GM18861 (cell line): ENCODE measurements around the gene CCDC181.
"Not testable (repeated sequence)": the region's sequence is repeated elsewhere in the genome, so short reads cannot be mapped to it uniquely, and the experiment has no call there.

Source experiments
- ATAC-seq: cut with Tn5 transposase; IDR thresholded peaks from one replicate; pipeline ENCODE4 v1.9.1; 2021; ENCODE audit not compliant: unreplicated experiment

Gene CCDC181

GRCh38 chr1:169427081-169427641 is at the start of gene CCDC181:
Gene CCDC181, minus strand, starts transcription at chr1:169427474. Its CDS starts 2,547 bp downstream, at chr1:169424927.
- ATAC-seq, result peak; percentile 64

- ATAC-seq, result no peak
These were observed 48.6 kb upstream of the CCDC181 start for GRCh38 chr1:169475806-169476387.

DNA sequence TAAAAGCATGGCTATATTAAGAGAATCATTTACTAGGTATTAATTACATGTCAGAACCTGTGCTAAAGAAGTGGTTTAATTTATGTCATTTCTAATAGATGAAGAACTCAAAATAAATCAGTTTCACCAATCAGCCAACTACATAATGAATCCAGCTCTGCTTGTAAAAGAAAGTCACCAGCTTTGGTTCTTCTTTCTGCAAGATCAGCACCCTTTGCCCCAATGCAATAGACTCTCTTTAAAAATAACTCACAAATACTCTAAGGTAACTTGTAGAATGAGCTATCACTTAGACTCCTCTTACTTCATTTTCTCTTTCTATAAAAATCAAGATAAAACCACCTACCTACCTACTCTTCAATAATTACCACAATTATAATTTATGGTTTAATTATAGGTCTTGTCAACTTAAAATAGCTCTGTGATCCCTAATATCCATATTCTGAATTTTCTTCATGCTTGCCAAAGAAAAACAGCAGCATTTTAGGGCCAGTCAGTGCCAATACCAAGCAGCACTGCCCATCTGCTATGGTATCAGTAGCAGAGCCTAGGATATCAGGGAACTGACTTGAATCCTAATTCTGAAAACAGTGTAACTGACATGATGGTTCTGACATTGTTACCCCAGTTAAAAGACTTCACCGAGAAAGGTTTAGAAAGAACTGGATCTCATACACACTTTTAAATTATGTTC is 47.2 kb upstream of the CCDC181 start:
- ATAC-seq, result no peak

DNA sequence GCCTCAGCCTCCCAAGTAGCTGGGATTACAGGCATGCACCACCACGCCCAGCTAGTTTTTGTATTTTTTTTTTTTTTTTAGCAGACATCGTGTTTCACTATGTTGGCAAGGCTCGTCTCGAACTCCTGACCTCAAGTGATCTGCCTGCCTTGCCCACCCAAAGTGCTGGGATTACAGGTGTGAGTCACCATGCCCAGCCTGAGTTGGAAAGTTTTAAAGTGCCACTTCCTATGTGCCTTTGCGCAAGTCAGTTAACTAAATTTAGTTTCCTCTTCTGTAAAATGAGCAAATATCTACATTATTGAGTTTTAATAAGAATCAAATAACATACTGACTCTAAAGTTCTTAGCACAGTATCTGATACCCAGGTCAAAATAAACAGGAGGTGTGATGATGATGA is 46.1 kb upstream of the CCDC181 start:
- ATAC-seq, result no peak

- ATAC-seq, result no peak
These were observed 45.5 kb upstream of the CCDC181 start for GRCh38 chr1:169472738-169473137.

- no peak for ATAC-seq
These were observed 41.7 kb upstream of the CCDC181 start for GRCh38 chr1:169468982-169469381.

DNA sequence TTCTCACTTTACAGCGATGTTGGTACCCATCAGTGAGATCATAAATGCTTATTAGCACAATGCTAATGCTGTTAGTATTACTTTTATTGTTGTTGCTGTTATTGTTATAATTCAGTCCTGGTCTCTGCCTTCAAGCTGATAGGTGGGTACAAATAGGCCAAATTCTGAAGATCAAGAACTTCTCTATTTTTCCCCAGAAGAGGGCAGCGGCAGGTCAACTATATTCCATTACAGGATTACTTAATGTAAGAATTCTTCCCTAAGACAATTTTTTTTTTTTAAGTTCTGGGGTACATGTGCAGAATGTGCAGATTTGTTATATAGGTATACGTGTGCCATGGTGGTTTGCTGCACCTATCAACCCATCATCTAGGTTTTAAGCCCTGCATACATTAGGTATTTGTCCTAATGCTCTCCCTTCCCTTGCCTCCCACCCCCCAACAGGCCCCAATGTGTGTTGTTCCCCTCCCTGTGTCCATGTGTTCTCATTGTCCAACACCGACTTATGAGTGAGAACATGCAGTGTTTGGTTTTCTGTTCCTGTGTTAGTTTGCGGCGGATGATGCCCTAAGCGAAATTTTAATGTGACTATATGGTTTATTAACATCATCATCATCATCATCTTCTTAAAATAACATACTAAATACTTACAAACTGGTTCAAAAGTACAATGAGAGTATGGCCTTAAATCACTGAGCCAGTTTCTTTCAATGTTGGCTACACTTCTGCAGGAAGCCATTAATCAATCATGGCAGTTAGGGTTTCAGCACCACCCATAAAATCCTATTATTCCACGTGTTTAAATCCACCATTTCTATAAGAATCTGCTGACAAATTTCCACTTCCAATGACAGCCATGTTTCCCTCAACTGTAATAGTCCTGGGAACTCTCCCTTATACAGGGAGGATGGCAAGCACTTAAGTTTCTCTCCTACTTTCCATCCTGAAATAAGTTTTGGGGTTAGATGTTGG is 39.3 kb upstream of the CCDC181 start:
- ATAC-seq, result no peak

GRCh38 chr1:169465281-169465680 is 38.0 kb upstream of the CCDC181 start:
- no peak for ATAC-seq

DNA sequence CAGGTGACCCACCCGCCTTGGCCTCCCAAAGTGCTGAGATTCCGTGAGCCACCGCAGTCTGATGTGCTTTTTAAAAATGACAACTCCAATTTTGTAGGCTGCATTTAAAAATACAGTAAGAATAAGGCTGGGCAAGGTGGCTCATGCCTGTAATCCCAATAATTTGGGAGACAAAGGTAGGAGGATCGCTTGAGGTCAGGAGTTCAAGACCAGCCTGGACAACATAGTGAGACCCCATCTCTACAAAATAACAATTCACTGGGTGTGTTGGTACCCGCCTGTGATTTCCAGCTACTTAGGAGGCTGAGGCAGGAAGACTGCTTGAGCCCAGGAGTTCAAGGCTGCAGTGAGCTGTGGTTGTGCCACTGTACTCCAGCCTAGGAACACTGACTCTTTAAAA is 35.1 kb upstream of the CCDC181 start:
- ATAC-seq, result no peak

- ATAC-seq, result no peak
These were observed 34.2 kb upstream of the CCDC181 start for GRCh38 chr1:169461390-169462000.

GRCh38 chr1:169460191-169460833 is 33.0 kb upstream of the CCDC181 start:
- ATAC-seq, result no peak

GRCh38 chr1:169457443-169457842 is 30.2 kb upstream of the CCDC181 start:
- no peak for ATAC-seq

GRCh38 chr1:169456029-169456428 is 28.8 kb upstream of the CCDC181 start:
- ATAC-seq, result no peak

DNA sequence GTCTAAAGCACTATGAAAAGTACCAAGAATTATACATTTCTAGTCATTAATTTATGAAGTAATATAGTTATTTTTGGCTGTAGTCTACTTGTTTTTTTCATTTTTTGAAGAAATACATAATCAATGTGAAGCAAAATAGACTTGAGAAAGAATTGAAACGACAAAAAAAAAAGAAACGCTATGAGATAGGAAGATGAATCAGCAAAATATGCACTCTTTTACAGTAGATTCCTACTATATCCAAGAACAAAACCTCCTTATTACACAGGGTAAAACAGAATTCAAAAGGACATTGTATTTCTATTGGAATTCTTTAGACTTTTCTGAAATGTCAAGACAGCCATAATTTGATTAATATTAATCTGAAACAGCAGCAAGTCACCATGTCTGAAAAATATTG is 25.6 kb upstream of the CCDC181 start:
- no peak for ATAC-seq

DNA sequence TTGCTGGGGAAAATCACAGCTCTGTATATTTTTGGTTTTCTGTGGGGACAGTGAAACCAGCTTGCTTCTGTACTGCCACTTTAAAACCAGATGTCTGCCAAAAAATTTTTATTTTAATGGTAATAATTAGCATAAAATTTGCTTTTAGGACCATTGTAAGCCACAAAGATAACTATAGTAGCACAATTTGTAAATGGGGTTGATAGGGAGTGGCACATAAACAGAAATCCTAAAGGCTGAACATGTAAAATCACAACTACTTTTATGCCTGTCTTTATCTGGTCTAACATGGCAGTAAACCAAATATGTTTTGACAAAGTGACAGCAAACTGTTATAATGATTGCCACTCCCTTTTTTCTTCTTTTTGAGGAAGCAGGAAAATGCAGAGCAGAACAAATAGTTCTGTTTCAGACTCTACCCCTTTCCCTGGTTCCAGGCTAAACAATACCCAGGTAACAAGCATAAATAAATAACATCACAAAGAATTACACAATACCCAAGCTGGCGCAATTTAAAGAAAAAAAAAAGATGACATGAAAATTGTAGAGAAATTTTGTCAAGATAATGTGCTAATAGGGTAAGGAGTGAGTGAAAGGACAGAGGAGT is 24.0 kb upstream of the CCDC181 start:
- ATAC-seq, result no peak

DNA sequence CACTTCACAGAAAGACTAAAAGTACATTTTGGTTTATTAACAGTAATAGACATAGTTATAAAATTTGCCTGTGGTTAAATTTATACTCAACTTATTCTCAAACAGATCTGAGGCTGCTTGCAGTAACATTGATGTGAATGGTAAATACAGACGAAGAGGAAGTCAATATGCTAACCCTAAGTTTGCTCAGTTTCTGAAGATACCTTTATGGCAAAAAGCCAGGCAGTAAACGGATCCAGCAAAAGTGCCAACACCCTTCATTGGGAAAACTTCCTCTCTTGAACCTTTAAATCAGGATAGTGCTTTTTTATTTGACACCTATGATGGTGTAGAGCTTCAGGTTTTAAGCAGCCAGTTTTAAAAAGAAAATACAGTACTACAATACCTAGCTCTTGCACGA is 16.6 kb upstream of the CCDC181 start:
- ATAC-seq, result no peak

GRCh38 chr1:169426174-169426705 is 1.0 kb downstream of the CCDC181 start:
- no peak for ATAC-seq

GRCh38 chr1:169421309-169421708 is 6.0 kb downstream of the CCDC181 start:
- ATAC-seq, result no peak

DNA sequence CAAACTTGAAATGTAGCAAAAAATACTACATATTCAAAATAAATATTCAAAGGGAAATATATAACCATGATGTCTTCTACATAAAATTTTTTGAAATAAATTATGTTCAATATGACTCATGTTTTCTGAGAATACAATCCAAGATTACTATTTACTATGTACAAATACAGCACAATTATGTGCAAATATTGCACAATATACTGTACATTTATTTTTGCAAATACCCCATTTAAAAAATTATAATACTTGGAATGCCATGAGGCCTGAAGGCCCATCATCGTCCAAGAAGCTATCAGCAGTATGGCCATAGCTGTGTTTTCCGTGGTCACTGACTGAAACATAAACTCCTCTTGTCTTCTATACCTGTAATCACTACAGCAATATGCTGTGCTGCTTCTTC is 12.3 kb downstream of the CCDC181 start:
- no peak for ATAC-seq

DNA sequence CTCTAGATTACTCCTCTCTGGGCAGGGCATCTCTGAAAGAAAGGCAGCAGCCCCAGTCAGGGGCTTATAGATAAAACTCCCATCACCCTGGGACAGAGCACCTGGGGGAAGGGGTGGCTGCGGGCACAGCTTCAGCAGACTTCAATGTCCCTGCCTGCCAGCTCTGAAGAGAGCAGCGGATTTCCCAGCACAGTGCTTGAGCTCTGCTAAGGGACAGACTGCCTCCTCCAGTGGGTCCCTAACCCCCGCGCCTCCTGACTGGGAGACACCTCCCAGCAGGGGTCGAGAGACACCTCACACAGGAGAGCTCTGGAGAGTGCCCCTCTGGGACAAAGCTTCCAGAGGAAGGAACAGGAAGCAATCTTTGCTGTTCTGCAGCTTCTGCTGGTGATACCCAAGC is 18.9 kb downstream of the CCDC181 start:
- not testable (repeated sequence) for ATAC-seq
